Liver (tissue), 9 donors: ENCODE measurements around the gene SLC29A3. TPM values are rescaled to one million over a fixed set of nuclear protein-coding genes. Genes with fewer than 3 reads are reported as not detected.

Source experiments
- DNase-seq: peaks from one replicate; pipeline ENCODE4 v3.0.0-alpha.2; 2017; ENCODE audit warnings: low spot score
- H3K27ac ChIP-seq, 2 donors: one replicate each; pipeline ENCODE4 v1.7.0; 2013; ENCODE audit warnings: inconsistent platforms in 2 of 2, low read length in 2 of 2, control low read depth in 1 of 2, low read depth in 1 of 2, mild to moderate bottlenecking in 1 of 2
- H3K27me3 ChIP-seq, 4 donors: one replicate each; pipeline versions ENCODE4 v1.6.1 to v1.7.0; 2013; ENCODE audit warnings: low read length in 3 of 4, inconsistent platforms in 1 of 4, mild to moderate bottlenecking in 1 of 4, moderate library complexity in 1 of 4; ENCODE audit not compliant: control insufficient read depth in 4 of 4, insufficient read depth in 4 of 4
- H3K36me3 ChIP-seq, 4 donors: one replicate each; pipeline versions ENCODE4 v1.6.1 to v1.7.0; 2013; ENCODE audit warnings: low read length in 3 of 4, mild to moderate bottlenecking in 3 of 4, low read depth in 1 of 4, moderate library complexity in 1 of 4; ENCODE audit not compliant: control insufficient read depth in 4 of 4, insufficient read depth in 3 of 4
- H3K4me1 ChIP-seq, 4 donors: one replicate each; pipeline versions ENCODE4 v1.6.1 to v1.7.0; 2013; ENCODE audit warnings: low read length in 3 of 4, mild to moderate bottlenecking in 3 of 4, moderate library complexity in 1 of 4; ENCODE audit not compliant: control insufficient read depth in 4 of 4, insufficient read depth in 4 of 4
- H3K4me3 ChIP-seq, 3 donors: one replicate each; pipeline versions ENCODE4 v1.6.1 to v1.7.0; 2013; ENCODE audit warnings: low read length in 3 of 3, control low read depth in 1 of 3, low read depth in 1 of 3, mild to moderate bottlenecking in 1 of 3
- H3K9ac ChIP-seq, 2 donors: one replicate each; pipeline ENCODE4 v1.7.0; 2013; ENCODE audit warnings: low read length in 2 of 2, mild to moderate bottlenecking in 2 of 2, moderate library complexity in 2 of 2, control low read depth in 1 of 2, low read depth in 1 of 2
- H3K9me3 ChIP-seq, 4 donors: one replicate each; pipeline versions ENCODE4 v1.6.1 to v1.7.0; 2013; ENCODE audit warnings: low read length in 3 of 4; ENCODE audit not compliant: control insufficient read depth in 4 of 4
- CTCF ChIP-seq: fragments of 150-350 bp; IDR thresholded peaks from 2 replicates; pipeline ENCODE4 v1.5.1; 2017; ENCODE audit warnings: improper control_type of control experiment, low read depth, low read length; ENCODE audit not compliant: missing input control
- EGR1 ChIP-seq, 2 donors: IDR thresholded peaks; 2 replicates each; pipeline ENCODE4 v1.6.1; 2016 to 2018; ENCODE audit warnings: antibody characterized with exemption in 2 of 2, low read depth in 2 of 2
- FOXA1 ChIP-seq: IDR thresholded peaks from 2 replicates; pipeline ENCODE4 v1.6.1; 2016; ENCODE audit warnings: antibody characterized with exemption
- GABPA ChIP-seq, 2 donors: IDR thresholded peaks in 1 of 2; conservative IDR thresholded peaks in 1 of 2; 2 replicates each; pipeline ENCODE4 v1.6.1; 2016; ENCODE audit warnings: antibody characterized with exemption in 2 of 2, mild to moderate bottlenecking in 1 of 2, moderate library complexity in 1 of 2
- HNF4G ChIP-seq: IDR thresholded peaks from 2 replicates; pipeline ENCODE4 v1.6.1; 2016; ENCODE audit warnings: antibody characterized with exemption
- JUND ChIP-seq, 2 donors: IDR thresholded peaks; 2 replicates each; pipeline ENCODE4 v1.6.1; 2016; ENCODE audit warnings: antibody characterized with exemption in 2 of 2
- NR2F2 ChIP-seq: IDR thresholded peaks from 2 replicates; pipeline ENCODE4 v1.6.1; 2016; ENCODE audit warnings: antibody characterized with exemption
- RAD21 ChIP-seq, 2 donors: IDR thresholded peaks; 2 replicates each; pipeline ENCODE4 v1.6.1; 2016; ENCODE audit warnings: antibody characterized with exemption in 2 of 2, mild to moderate bottlenecking in 2 of 2
- REST ChIP-seq: IDR thresholded peaks from 2 replicates; pipeline ENCODE4 v1.6.1; 2016; ENCODE audit warnings: antibody characterized with exemption, mild to moderate bottlenecking
- RXRA ChIP-seq, 2 donors: IDR thresholded peaks; 2 replicates each; pipeline ENCODE4 v1.6.1; 2017 to 2018; ENCODE audit warnings: antibody characterized with exemption in 2 of 2, mild to moderate bottlenecking in 1 of 2
- TAF1 ChIP-seq: conservative IDR thresholded peaks from 2 replicates; pipeline ENCODE4 v1.6.1; 2016; ENCODE audit warnings: antibody characterized with exemption, mild to moderate bottlenecking
- YY1 ChIP-seq: IDR thresholded peaks from 2 replicates; pipeline ENCODE4 v1.6.1; 2016; ENCODE audit warnings: antibody characterized with exemption, mild to moderate bottlenecking
- WGBS: extraction: QIAGEN DNeasy Blood & Tissue Kit; methylation state at CpG from one replicate; pipeline ENCODE4 v1.1.7; 2013; 5-methylcytosine and 5-hydroxymethylcytosine counted together
- polyA plus RNA-seq, 2 donors: library from polyadenylated mRNA; stranded (reverse) in 1 of 2; unstranded in 1 of 2; fragments of 200-250 nt in 1 of 2; fragments of >200 nt in 1 of 2; fragmentation: Nextera tagmentation in 1 of 2; extraction: Ambion mirVana in 1 of 2; gene quantifications; one replicate each; pipeline versions ENCODE4 v1.2.1 to v1.2.3, GENCODE V29; 2013 to 2015
- total RNA-seq, 2 donors: library from RNA; depleted of rRNA; stranded (reverse); fragments of >200 nt; gene quantifications; one replicate each; pipeline ENCODE4 v1.2.3, GENCODE V29; 2014
- TF ChIP-seq, protein P1 (sequence below): IDR thresholded peaks from 2 replicates; pipeline ENCODE4 v1.6.1; 2016; ENCODE audit warnings: antibody characterized with exemption
- donor health status: healthy.
- donor health status: healthy.
- donor health status: healthy.
- donor health status: healthy.
- donor health status: healthy.

SLC29A3 gene
- total and polyA plus RNA-seq, 4 donors, result 3.1 to 11.9 (median 5.3) TPM

- H3K27ac ChIP-seq, result no peak overlapping the region
- no peaks in the 10 kb centered on the region for H3K36me3 ChIP-seq
- H3K9me3 ChIP-seq, result no peaks in the 10 kb centered on the region
- H3K4me3 ChIP-seq, result no peak overlapping the region
- no peak for DNase-seq
- peaks cover 0 to 2% (median 0%) of the 10 kb centered on the region in 4 donors for H3K4me1 ChIP-seq
- WGBS, result 76% methylated on average over 3 of the region's 3 CpGs
- no peak overlapping the region for H3K9ac ChIP-seq
- no peaks in the 10 kb centered on the region for H3K27me3 ChIP-seq
- TF ChIP-seq HNF4G (no peak), JUND (IDR thresholded peaks at IDR 0.05) (no peak), CTCF (no peak), YY1 (no peak), EGR1 (IDR thresholded peaks at IDR 0.05; ENCODE audit: low read depth in 2 of 2) (no peak), GABPA (IDR thresholded peaks at IDR 0.05 in 1 of 2, conservative IDR thresholded peaks at IDR 0.05 in 1 of 2) (no peak), FOXA1 (no peak), RXRA (IDR thresholded peaks at IDR 0.05) (no peak), NR2F2 (no peak)
- TF ChIP-seq, protein P1, sequence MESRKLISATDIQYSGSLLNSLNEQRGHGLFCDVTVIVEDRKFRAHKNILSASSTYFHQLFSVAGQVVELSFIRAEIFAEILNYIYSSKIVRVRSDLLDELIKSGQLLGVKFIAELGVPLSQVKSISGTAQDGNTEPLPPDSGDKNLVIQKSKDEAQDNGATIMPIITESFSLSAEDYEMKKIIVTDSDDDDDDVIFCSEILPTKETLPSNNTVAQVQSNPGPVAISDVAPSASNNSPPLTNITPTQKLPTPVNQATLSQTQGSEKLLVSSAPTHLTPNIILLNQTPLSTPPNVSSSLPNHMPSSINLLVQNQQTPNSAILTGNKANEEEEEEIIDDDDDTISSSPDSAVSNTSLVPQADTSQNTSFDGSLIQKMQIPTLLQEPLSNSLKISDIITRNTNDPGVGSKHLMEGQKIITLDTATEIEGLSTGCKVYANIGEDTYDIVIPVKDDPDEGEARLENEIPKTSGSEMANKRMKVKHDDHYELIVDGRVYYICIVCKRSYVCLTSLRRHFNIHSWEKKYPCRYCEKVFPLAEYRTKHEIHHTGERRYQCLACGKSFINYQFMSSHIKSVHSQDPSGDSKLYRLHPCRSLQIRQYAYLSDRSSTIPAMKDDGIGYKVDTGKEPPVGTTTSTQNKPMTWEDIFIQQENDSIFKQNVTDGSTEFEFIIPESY, result no peak
These were observed 72.0 kb downstream of the SLC29A3 start for GRCh38 chr10:71390921-71391690.

DNA sequence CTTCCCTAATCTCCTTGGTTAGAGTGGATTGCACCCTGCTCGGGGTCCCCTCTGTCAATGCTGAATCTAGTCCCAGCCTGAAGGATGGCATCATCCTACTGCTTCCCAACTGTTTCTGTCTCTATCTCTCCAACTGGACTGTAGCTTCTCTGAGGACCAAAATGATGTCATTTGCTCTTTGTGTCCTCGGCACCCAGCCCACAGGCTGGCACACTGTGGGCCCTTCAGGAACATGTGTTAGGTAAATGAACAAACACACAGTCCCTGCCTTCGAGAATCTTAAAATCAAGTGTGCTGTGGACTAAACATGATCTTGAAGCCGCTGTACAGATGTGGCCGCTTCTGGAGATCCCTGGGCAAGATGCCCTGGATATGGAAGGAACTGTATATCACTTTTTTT is 72.6 kb downstream of the SLC29A3 start:
- H3K4me1 ChIP-seq, result peaks cover 0 to 6% (median 0%) of the 10 kb centered on the region in 4 donors
- 93% methylated on average over 5 of the region's 5 CpGs for WGBS
- no peaks in the 10 kb centered on the region for H3K36me3 ChIP-seq
- DNase-seq, result no peak
- no peak overlapping the region for H3K9ac ChIP-seq
- no peak overlapping the region for H3K4me3 ChIP-seq
- no peaks in the 10 kb centered on the region for H3K27me3 ChIP-seq
- H3K27ac ChIP-seq, result no peak overlapping the region
- H3K9me3 ChIP-seq, result no peaks in the 10 kb centered on the region
- TF ChIP-seq RAD21 (IDR thresholded peaks at IDR 0.05) (no peak), EGR1 (IDR thresholded peaks at IDR 0.05; ENCODE audit: low read depth in 2 of 2) (no peak), FOXA1 (no peak), JUND (IDR thresholded peaks at IDR 0.05) (no peak), GABPA (IDR thresholded peaks at IDR 0.05 in 1 of 2, conservative IDR thresholded peaks at IDR 0.05 in 1 of 2) (no peak)

DNA sequence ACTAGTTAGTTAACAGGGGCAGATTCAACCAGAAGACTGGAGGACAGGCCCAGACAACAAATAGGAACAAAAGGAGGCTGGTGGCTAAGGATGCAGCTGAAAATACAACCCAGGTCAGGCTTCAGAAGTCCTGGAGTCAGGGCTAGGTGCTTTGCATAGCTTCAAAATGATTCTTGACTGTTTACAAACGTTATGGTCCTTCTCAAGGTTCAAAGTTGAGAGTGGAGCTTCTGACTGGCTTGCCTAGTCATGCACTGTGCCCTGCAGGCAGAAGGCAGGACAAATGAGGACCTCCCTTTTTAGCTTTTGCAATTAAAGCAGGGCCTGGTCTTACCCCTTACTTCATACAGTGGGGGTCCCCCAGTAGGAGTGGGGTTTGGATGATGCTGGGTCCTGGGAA is 73.2 kb downstream of the SLC29A3 start:
- H3K4me3 ChIP-seq, result no peak overlapping the region
- H3K27me3 ChIP-seq, result no peaks in the 10 kb centered on the region
- 17% methylated on average over 1 of the region's 1 CpG for WGBS
- no peak overlapping the region for H3K9ac ChIP-seq
- H3K9me3 ChIP-seq, result no peaks in the 10 kb centered on the region
- no peak overlapping the region for H3K27ac ChIP-seq
- H3K4me1 ChIP-seq, result peaks cover 1 to 10% (median 3%) of the 10 kb centered on the region in 4 donors
- TF ChIP-seq REST, result no peak
- TF ChIP-seq TAF1, result no peak
- no peak for TF ChIP-seq RAD21 (IDR thresholded peaks at IDR 0.05)
- no peaks in the 10 kb centered on the region for H3K36me3 ChIP-seq
- no peak for DNase-seq
